Measurements from ENCODE around the gene ADGRF1. TPM values are rescaled to one million over a fixed set of nuclear protein-coding genes. Genes with fewer than 3 reads are reported as not detected.

Gene ADGRF1
- total RNA-seq, 2 donors from 2014 or later = 5.6 to 11.5 TPM

DNA sequence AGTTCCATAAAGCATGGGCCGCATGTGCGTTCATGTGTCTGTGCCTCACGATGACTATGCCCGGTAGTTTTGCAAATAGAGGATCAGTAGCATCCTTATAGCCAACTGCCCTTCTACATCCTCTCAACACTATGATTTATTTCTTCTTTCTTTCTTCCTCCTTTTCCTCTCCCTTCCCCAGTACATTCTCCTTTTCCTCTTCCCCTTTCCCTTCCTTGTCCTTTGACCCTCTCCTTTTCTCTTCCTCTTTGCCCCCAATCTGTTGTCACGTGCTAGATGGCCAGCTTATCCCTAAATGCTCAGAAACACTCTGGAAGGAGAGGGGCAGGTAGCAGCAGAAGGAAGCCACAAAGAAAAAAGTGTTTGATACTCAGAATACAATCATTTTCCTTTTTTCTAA is 20.2 kb upstream of the ADGRF1 start:
- H3K9me3 ChIP-seq = no peaks in the 10 kb centered on the region
- H3K27ac ChIP-seq = no peak overlapping the region
- 77% methylated on average over 5 of the region's 5 CpGs for WGBS
- no peaks in the 10 kb centered on the region for H3K27me3 ChIP-seq (replicated peaks; ENCODE audit: insufficient read depth)
- no peak overlapping the region for H3K4me3 ChIP-seq
- no peaks in the 10 kb centered on the region for H3K4me1 ChIP-seq (replicated peaks)
- no peaks in the 10 kb centered on the region for H3K36me3 ChIP-seq
- TF ChIP-seq POLR2AphosphoS5 (IDR thresholded peaks at IDR 0.05) = no peak
- TF ChIP-seq, protein P1, sequence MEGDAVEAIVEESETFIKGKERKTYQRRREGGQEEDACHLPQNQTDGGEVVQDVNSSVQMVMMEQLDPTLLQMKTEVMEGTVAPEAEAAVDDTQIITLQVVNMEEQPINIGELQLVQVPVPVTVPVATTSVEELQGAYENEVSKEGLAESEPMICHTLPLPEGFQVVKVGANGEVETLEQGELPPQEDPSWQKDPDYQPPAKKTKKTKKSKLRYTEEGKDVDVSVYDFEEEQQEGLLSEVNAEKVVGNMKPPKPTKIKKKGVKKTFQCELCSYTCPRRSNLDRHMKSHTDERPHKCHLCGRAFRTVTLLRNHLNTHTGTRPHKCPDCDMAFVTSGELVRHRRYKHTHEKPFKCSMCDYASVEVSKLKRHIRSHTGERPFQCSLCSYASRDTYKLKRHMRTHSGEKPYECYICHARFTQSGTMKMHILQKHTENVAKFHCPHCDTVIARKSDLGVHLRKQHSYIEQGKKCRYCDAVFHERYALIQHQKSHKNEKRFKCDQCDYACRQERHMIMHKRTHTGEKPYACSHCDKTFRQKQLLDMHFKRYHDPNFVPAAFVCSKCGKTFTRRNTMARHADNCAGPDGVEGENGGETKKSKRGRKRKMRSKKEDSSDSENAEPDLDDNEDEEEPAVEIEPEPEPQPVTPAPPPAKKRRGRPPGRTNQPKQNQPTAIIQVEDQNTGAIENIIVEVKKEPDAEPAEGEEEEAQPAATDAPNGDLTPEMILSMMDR (IDR thresholded peaks at IDR 0.05) = no peak
- TF ChIP-seq POLR2A (IDR thresholded peaks at IDR 0.05) = no peak
- no peak for DNase-seq (ENCODE audit: low spot score)
- intact Hi-C loops (cut with DNase I) = no loop called here

- Histone ChIP-seq H3K27me3 (replicated peaks; ENCODE audit: insufficient read depth) (no peaks in the 10 kb centered on the region), H3K9me3 (no peaks in the 10 kb centered on the region), H3K4me3 (no peak overlapping the region), H3K4me1 (replicated peaks) (no peaks in the 10 kb centered on the region), H3K36me3 (no peaks in the 10 kb centered on the region), H3K27ac (no peak overlapping the region)
- intact Hi-C loops (cut with DNase I) = no loop called here
- TF ChIP-seq POLR2AphosphoS5 (IDR thresholded peaks at IDR 0.05) (no peak), POLR2A (IDR thresholded peaks at IDR 0.05) (no peak)
- TF ChIP-seq, protein P1 (IDR thresholded peaks at IDR 0.05) = no peak
- 47% methylated on average over 5 of the region's 5 CpGs for WGBS
- no peak for DNase-seq (ENCODE audit: low spot score)
Measured at GRCh38 chr6:47061309-47062300, 19.5 kb upstream of the ADGRF1 start.

GRCh38 chr6:47059216-47059885 is 17.2 kb upstream of the ADGRF1 start:
- no peaks in the 10 kb centered on the region for H3K27me3 ChIP-seq (replicated peaks; ENCODE audit: insufficient read depth)
- H3K27ac ChIP-seq = no peak overlapping the region
- H3K36me3 ChIP-seq = no peaks in the 10 kb centered on the region
- H3K4me3 ChIP-seq = no peak overlapping the region
- no peak for DNase-seq (ENCODE audit: low spot score)
- no peaks in the 10 kb centered on the region for H3K4me1 ChIP-seq (replicated peaks)
- 46% methylated on average over 5 of the region's 5 CpGs for WGBS
- no peaks in the 10 kb centered on the region for H3K9me3 ChIP-seq
- intact Hi-C loops (cut with DNase I) = no loop called here
- TF ChIP-seq, protein P1 (IDR thresholded peaks at IDR 0.05) = no peak
- TF ChIP-seq POLR2A (IDR thresholded peaks at IDR 0.05) = no peak
- no peak for TF ChIP-seq POLR2AphosphoS5 (IDR thresholded peaks at IDR 0.05)

GRCh38 chr6:47057830-47058540 is 15.9 kb upstream of the ADGRF1 start:
- no peak overlapping the region for H3K4me3 ChIP-seq
- no peaks in the 10 kb centered on the region for H3K4me1 ChIP-seq (replicated peaks)
- intact Hi-C loops (cut with DNase I) = no loop called here
- no peaks in the 10 kb centered on the region for H3K9me3 ChIP-seq
- DNase-seq (ENCODE audit: low spot score) = no peak
- no peak overlapping the region for H3K27ac ChIP-seq
- H3K27me3 ChIP-seq (replicated peaks; ENCODE audit: insufficient read depth) = no peaks in the 10 kb centered on the region
- TF ChIP-seq, protein P1 (IDR thresholded peaks at IDR 0.05) = no peak
- TF ChIP-seq POLR2A (IDR thresholded peaks at IDR 0.05) (no peak), POLR2AphosphoS5 (IDR thresholded peaks at IDR 0.05) (no peak)
- 76% methylated on average over 1 of the region's 1 CpG for WGBS
- no peaks in the 10 kb centered on the region for H3K36me3 ChIP-seq

Measured in prostate gland (tissue), 2 donors.